22Rv1 (cell line): Measurements from ENCODE around the gene GTF2IRD1.

ENCODE experiments used
- H3K27ac ChIP-seq: fragments of 450-650 bp; 2 replicates; pipeline ENCODE4 v1.5.1; 2017
- ZFX ChIP-seq: fragments of 450-650 bp; IDR thresholded peaks from 2 replicates; pipeline ENCODE4 v1.6.1; 2017; ENCODE audit warnings: antibody characterized with exemption, borderline replicate concordance
- TF ChIP-seq, protein P1 (sequence below): fragments of 450-650 bp; IDR thresholded peaks from 2 replicates; pipeline ENCODE4 v1.5.1; 2017; ENCODE audit warnings: mild to moderate bottlenecking

GTF2IRD1 gene

GRCh38 chr7:74515276-74515675 is 61.6 kb downstream of the GTF2IRD1 start:
- H3K27ac ChIP-seq: no peak overlapping the region
- TF ChIP-seq, protein P1, sequence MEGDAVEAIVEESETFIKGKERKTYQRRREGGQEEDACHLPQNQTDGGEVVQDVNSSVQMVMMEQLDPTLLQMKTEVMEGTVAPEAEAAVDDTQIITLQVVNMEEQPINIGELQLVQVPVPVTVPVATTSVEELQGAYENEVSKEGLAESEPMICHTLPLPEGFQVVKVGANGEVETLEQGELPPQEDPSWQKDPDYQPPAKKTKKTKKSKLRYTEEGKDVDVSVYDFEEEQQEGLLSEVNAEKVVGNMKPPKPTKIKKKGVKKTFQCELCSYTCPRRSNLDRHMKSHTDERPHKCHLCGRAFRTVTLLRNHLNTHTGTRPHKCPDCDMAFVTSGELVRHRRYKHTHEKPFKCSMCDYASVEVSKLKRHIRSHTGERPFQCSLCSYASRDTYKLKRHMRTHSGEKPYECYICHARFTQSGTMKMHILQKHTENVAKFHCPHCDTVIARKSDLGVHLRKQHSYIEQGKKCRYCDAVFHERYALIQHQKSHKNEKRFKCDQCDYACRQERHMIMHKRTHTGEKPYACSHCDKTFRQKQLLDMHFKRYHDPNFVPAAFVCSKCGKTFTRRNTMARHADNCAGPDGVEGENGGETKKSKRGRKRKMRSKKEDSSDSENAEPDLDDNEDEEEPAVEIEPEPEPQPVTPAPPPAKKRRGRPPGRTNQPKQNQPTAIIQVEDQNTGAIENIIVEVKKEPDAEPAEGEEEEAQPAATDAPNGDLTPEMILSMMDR: no peak
- no peak for TF ChIP-seq ZFX

DNA sequence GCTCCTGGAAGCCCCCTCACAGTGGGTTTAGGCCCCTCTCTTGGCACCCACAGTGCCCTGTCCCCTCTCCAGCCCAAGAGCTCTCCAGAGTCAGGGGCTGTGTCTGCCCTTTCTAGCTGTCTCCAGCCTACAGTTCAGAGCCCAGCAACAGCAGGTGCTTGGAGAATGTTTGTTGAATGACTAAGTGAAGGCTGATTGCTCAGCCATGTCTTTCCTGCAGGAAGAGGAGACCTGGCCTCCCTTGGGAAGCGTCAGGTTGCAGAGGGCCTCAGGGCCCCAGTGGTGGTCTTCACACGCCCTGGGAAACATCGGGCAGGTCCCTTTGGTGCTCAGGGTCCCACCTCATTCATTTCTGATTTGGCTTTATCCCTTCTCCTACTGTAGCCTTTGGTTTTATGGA is 62.5 kb downstream of the GTF2IRD1 start:
- TF ChIP-seq, protein P1: no peak
- TF ChIP-seq ZFX: no peak
- H3K27ac ChIP-seq: no peak overlapping the region

GRCh38 chr7:74518041-74518440 is 64.3 kb downstream of the GTF2IRD1 start:
- no peak overlapping the region for H3K27ac ChIP-seq
- TF ChIP-seq, protein P1: no peak
- no peak for TF ChIP-seq ZFX

DNA sequence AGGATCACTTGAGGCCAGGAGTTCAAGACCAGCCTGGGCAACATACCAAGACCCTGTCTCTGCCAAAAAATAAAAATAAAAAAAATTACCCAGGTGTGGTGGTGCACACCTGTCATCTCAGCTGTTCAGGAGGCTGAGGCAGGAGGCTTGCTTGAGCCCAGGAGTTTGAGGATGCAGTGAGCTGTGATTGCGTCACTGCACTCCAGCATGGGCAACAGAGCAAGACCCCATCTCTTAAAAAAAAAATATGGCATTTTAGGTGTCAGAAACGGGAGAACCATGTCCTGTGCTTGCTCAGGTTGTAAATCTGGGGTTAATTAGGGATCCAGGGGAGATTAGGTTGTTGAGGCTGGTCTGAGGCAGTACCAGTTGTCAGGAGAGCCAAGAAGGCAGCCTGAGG is 64.9 kb downstream of the GTF2IRD1 start:
- H3K27ac ChIP-seq: no peak overlapping the region
- TF ChIP-seq, protein P1: no peak
- TF ChIP-seq ZFX: no peak

DNA sequence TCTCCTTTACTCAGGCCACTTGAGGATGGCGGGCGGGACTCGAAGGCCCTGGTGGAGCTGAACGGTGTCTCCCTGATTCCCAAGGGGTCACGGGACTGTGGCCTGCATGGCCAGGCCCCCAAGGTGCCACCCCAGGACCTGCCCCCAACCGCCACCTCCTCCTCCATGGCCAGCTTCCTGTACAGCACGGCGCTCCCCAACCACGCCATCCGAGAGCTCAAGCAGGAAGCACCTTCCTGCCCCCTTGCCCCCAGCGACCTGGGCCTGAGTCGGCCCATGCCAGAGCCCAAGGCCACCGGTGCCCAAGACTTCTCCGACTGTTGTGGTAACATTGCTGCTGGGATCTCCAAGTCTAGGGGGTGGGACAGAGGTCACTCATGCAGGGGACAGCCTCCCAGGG is 65.7 kb downstream of the GTF2IRD1 start:
- TF ChIP-seq, protein P1: no peak
- TF ChIP-seq ZFX: no peak
- no peak overlapping the region for H3K27ac ChIP-seq

DNA sequence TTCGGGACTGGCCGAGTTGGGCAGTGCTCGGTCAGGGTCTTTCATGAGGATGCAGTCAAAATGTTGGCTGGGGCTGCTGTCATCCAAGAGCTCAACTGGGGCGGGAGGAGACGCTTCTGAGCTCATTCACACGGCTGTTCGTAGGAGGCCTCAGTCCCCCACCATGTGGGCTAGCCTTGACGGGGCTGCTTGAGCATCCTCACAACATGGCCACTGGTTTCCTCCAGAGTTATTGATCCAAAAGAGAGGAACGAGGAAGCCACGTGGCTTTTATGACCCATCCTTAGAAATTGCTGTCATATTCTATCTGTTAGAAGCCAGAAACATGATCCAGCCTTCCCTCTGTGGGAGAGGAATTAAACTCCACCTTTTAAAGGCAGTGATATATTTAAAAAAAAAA is 68.1 kb downstream of the GTF2IRD1 start:
- no peak overlapping the region for H3K27ac ChIP-seq
- TF ChIP-seq, protein P1: no peak
- no peak for TF ChIP-seq ZFX

DNA sequence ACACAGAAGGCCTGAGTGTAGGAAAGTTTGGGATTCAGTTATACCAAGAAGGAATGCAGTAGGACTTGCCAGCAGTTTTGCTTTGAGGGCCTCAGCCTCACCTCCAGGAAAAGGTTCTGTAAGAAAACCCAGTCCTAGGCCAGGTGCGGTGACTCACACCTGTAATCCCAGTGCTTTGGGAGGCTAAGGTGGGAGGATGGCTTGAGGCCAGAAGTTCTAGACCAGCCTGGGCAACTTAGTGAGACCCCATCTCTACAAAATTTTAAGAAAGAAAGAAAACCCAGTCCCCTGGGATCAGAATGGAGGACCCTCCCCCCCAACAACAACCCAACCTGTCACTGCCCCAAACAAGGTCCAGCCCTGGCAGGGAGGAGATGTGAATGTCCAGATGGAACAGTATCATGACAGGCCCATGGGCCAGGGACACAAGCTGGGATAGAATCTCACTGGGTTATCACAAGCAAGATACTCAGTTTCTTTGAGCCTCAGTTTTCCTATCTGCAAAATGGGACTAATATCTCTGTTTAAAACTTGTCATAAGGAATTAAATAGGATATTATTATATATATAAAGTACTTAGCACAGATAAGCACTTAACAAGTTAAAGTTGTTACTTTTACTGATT is 68.7 kb downstream of the GTF2IRD1 start:
- TF ChIP-seq ZFX: no peak
- TF ChIP-seq, protein P1: no peak
- H3K27ac ChIP-seq: no peak overlapping the region
